AG08396 (cell line): ENCODE measurements around the gene CPNE7.
"Not testable (repeated sequence)": the region's sequence is repeated elsewhere in the genome, so short reads cannot be mapped to it uniquely, and the experiment has no call there.

Source experiments
- DNase-seq: peaks from one replicate; pipeline ENCODE4 v3.0.0; 2012; ENCODE audit warnings: low spot score, mixed read lengths

The CPNE7 gene

DNA sequence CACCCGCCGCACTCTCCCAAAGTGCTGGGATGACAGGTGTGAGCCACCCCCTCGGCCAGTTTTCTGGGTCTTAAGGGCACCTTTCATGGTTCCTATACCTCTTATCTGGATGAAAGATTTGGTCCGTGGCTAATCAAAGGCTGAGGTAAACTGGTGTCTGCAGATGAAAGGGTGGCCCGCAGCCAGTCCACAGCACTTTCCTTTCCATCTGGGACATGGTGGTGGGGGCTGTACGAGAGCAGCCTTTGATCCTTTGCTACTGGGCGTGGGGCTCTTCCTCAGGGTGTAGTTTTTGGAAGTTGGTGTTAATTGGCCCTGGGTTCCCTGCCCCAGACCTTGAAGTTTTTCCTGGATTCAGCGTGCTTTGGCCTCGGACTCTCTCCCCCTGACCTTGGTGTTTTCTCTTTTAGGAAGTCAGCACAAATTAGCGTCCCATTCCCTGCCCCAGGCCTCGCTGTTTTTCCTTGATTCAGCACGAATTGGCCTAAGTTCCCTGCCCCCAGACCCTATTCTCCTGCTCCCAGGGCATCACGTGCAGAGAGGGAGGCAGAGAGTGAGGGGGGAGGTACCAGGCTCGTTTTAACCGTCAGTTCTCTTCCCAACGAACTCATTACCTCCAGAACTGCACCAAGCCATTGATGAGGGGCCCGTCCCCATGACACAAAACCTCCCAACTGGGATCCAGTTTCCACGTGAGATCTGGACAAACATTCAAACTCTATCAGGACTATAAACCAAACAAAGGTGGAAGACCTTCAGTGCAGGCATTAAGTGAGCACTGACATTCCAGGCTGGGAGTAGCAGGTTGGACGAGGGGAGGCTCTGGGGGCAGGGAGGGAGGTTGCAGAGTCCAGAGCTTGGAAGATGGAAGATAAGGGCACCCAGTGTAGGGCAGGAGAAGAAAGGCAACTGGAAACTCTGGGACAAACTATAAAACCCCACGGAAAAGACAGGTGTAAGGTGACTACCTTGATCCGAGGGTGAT, 49.5 kb downstream of the CPNE7 start:
- DNase-seq = no peak

DNA sequence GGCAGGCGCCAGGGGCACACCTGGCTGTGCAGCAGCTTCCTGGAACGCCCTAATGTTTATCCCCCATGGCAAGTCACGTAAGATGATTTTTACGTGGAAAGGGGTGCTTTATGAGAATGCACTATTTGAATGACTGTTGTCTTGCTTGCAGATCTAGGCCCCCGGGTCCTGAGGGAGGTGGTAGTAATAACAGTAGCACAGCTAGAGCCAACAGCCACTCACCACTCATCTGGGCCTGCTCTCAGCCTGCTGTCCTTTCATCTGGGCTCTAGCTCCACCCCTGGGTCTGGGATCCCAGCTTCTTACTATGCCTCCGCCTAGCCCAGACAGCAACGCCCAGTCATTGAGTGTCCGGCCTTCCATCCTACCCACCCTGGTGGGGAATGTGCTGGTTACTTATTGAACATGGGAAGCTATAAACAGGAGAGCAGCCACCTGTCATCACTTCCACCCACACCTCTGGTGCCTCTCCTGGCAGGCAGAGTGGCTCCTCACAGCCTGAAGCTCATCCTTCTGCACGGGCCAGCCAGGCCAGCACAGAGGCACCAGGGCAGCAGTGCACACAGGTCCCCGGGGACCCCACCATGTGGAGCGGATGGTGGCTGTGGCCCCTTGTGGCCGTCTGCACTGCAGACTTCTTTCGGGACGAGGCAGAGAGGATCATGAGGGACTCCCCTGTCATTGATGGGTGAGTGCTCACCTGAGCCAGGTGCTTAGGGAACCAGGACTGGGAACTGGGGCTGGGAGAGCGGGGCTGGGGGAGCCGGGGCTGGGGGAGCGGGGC, 54.5 kb downstream of the CPNE7 start:
- DNase-seq = no peak

DNA sequence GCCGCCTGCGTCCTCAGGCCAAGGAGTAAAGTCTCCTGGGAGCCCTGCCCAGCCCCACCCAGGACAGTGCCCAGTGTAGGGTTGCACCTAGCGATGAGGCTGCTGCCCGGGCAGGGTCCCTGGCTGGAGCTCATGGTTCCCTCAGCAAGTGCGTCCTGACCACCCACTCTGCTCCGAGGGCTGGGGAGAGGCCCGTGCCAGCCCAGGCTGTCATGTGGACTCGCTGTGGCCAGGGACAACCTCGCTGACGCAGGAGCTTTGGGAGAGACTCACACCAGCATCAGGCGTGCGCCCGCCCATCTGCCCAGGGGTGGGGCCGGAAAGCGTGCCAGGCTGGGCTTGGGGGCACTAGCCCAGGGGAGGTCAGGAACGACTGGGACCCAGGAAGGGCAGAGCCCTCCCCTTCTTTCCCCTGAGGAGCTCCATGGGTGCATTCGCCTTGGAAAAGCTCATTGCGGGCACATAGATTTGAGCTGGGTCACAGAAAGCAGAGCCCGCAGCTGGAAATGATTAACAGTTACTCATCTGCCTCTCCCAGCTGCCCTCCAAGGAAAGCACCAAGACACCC, 57.6 kb downstream of the CPNE7 start:
- peak; percentile 60 for DNase-seq

DNA sequence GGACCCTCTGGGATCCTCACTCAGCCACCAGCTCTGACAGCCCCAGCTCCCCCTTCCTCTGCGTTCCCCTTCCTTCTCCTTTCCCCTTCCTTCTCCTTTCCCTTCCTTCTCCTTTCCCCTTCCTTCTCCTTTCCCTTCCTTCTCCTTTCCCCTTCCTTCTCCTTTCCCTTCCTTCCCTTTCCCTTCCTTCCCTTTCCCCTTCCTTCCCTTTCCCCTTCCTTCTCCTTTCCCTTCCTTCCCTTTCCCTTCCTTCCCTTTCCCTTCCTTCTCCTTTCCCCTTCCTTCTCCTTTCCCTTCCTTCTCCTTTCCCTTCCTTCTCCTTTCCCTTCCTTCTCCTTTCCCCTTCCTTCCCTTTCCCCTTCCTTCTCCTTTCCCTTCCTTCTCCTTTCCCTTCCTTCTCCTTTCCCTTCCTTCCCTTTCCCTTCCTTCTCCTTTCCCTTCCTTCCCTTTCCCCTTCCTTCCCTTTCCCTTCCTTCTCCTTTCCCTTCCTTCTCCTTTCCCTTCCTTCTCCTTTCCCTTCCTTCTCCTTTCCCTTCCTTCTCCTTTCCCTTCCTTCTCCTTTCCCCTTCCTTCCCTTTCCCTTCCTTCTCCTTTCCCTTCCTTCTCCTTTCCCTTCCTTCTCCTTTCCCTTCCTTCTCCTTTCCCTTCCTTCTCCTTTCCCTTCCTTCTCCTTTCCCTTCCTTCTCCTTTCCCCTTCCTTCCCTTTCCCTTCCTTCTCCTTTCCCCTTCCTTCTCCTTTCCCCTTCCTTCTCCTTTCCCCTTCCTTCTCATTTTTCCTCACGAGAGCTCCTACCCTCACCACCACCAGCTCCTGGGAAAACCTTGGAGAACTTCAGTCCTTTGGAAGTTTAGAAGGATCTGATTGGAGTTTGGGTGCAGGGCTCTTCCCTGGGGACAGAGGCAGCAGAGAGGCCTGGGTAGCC, 59.2 kb downstream of the CPNE7 start:
- not testable (repeated sequence) for DNase-seq

DNA sequence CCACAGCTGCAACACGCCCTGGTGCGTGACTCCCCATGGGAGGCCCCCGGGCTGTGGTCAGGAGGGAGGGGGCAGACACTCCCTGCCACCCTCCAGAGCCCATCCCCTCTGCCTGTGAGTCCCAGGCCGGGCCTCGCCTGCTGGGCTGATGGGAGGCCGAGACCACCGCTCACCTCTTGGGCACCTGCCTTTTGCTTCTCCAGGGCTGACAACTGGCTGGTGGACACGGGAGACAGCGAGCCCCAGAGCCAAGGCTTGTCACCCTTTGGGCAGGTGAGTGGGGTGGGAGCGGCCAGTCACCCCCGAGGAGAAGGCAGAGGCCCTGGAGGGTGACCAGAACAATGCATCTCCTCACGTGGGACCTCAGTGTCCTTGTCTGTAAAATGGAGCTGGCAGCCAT, 61.1 kb downstream of the CPNE7 start:
- DNase-seq = no peak

DNA sequence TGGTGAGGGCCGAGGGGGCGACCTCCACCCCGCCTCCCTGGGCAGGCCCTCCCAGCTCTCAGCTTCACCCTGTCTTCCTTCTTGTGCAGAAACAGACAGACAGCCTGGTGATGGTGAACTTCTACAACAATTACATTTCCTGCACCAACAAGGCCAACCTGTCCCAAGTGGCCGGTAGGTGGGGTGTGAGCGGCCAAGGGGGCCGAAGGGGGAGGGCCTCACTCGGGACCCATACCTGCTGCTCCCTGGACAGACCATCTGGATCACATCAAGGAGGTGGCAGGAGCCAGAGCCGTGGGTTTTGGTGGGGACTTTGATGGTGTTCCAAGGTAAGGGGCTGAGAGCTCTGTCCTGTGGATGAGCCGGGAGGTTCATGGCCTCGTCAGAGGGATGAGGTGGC, 61.8 kb downstream of the CPNE7 start:
- DNase-seq = no peak

DNA sequence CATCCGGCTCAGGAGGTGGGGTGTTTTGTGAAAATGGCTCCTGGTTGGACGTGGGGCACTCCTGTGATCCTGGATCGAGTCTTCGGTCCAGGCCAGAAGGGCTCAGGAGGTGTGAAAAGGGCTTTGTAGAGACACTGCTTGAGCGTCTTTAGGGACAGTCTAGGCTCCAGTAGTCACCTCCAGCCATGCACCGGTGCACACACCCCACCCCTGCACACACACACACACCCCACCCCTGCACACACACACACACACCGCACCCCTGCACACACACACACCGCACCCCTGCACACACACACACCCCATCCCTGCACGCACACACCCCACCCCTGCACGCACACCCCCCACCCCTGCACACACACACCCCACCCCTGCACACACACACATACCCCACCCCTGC, 62.9 kb downstream of the CPNE7 start:
- DNase-seq = no peak

DNA sequence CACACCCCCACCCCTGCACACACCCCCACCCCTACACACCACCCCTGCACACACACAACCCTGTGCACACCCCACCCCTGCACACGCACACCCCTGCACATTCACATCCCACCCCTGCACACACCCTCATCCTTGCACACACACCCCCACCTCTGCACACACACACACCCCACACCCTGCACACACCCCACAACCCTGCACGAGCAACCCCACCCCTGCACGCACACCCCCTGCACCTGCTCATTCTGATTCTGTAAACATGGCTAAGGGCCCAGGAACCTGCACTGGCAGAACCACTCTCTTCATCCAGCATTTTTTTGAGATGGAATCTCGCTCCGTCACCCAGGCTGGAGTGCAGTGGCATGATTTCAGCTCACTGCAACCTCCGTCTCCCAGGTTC, 63.8 kb downstream of the CPNE7 start:
- DNase-seq = no peak

DNA sequence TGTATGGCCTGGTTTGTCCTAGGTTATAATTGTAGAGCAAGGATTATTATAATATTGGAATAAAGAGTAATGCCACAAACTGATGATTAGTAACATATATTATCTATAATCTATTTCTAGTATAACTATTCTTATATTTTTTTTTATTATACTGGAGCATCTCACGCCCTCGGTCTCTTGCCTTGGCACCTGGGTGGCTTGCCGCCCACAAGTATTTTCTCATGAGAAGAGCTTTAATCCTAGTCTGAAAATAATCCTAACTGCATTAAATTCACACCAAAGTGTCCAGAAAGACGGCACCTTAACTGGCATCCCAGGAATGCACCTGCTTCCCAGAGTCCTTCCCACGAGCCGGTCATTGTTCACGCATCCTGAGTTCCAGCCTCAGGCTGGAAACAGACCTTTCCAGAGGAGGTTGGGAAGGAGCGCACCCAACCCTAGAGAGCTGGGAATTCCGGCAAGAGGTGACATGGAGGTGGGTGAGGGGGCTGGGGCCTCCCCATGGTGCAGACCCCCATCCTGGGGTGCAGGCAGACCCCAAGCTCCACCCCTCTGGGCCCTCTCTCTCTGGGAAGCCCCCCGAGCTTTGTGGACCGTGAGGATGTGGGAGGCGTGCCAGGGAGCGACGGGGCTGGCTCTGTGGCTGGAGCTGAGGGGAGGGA, 66.0 kb downstream of the CPNE7 start:
- DNase-seq = no peak

DNA sequence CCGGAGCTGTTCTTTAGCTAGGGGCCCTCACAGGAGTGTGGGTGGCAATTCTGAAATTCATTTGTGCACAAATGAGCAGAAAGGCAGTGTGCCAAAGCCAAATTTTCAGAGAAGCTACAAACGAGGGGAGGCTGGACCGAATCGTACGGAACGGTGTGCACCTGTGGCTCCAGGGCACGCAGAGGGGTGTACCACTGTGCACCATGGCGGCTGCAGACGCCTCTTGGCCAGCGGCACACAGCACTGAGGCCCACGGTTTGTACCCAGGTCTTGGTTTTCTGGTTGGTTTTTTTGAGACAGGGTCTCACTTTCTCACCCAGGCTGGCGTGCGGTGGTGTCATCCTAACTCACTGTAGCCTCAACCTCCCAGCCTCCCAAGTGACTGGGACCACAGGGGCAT, 67.0 kb downstream of the CPNE7 start:
- no peak for DNase-seq

DNA sequence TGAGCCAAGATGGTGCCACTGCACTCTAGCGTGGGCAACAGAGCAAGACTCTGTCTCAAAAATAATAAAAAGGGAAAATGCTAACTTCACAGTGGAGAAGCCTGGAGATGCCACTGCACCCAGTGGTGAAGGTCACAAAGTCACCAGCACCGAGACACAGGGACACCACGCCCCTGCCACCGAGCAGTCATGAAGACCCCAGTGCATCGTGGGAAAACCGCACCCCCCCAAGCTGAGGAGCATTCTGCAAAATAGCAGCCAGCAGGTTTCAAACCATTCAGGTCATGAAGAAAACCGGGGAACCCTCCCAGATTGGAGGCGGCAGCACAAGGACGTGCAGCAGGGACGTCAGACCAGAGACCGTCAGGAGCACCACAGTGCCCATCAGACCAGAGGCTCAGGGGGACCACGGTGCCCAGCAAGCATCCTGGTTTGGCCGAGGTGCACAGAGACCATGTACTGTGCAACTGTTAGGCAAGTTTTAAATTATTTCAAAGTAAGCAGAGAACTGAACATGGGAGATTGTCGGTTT, 68.3 kb downstream of the CPNE7 start:
- no peak for DNase-seq

DNA sequence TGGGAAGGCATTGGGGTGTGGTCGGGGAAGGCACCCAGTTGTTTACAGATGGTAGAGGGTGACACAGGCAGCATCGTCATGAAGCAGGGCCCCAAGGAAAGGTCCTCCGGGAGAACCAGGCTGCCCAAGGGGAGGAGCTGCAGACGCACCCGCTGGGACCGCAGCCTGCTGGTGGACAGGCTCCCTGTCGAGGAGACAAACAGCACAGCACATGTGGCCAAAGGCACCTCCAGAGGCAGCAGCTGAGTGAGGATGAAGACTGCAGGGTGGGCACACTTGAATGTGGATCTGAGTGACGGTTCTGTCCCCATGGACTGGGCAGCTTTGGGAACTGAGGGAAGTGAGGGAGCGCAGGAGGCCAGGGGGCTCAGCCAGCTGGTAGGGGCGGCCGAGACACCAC, 69.6 kb downstream of the CPNE7 start:
- no peak for DNase-seq

DNA sequence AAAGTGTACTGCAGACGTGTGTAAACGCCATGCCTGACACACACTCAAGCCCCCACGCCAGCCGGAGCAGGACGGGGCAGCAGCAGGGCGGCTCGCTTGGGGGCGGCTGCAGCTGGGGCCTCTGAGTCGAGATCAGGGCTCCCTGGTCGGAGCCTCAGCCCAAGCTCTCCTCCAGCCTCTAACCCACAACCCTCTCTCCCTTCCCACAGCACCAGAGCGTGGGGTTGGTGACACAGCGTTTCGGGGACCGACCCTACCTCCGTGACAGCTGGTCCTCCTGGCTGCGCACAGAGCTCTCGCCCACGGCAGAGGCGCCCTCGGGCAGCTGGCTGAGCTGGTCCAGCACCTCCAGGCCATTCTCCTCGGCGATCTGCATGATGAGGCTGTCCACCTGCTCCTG, 70.7 kb downstream of the CPNE7 start:
- no peak for DNase-seq
